Natural killer cell (primary cell): ENCODE results near the gene CD38. TPM values are rescaled to one million over a fixed set of nuclear protein-coding genes. Genes with fewer than 3 reads are reported as not detected.
"Not testable (repeated sequence)": the region's sequence is repeated elsewhere in the genome, so short reads cannot be mapped to it uniquely, and the experiment has no call there.

Experiments used
- ATAC-seq, 3 donors: fragments of 150-1000 bp in 2 of 3; fragments of 200-7000 bp in 1 of 3; cut with Tn5 transposase; 1 replicate in 1 of 3; 2 replicates in 2 of 3; pipeline ENCODE4 v1.10.0; 2021; ENCODE audit warnings: mild to moderate bottlenecking in 2 of 3, moderate library complexity in 2 of 3
- DNase-seq, 2 donors: peaks; one replicate each; pipeline versions ENCODE4 v3.0.0 to v3.0.0-alpha.2; 2013 to 2021; ENCODE audit warnings: mixed read lengths in 1 of 2
- H3K27ac ChIP-seq: one replicate; pipeline ENCODE4 v1.5.1; 2013; ENCODE audit warnings: mild to moderate bottlenecking, low read length
- H3K27me3 ChIP-seq: one replicate; pipeline ENCODE4 v1.6.1; 2013; ENCODE audit warnings: low read length; ENCODE audit not compliant: control insufficient read depth, insufficient read depth
- H3K36me3 ChIP-seq: one replicate; pipeline ENCODE4 v1.6.1; 2013; ENCODE audit warnings: low read length; ENCODE audit not compliant: control insufficient read depth, insufficient read depth
- H3K4me1 ChIP-seq: one replicate; pipeline ENCODE4 v1.6.1; 2013; ENCODE audit warnings: low read length; ENCODE audit not compliant: control insufficient read depth, insufficient read depth
- H3K4me3 ChIP-seq: one replicate; pipeline ENCODE4 v1.5.1; 2013; ENCODE audit warnings: low read length
- H3K9me3 ChIP-seq: one replicate; pipeline ENCODE4 v1.6.1; 2013; ENCODE audit warnings: low read length; ENCODE audit not compliant: control insufficient read depth, insufficient read depth
- H3K27ac Mint-ChIP-seq, 2 donors: one replicate each; pipeline ENCODE4 v1.8.0; 2022; ENCODE audit warnings: mild to moderate bottlenecking in 2 of 2, mixed read lengths in 2 of 2, moderate library complexity in 1 of 2
- H3K27me3 Mint-ChIP-seq, 2 donors: one replicate each; pipeline ENCODE4 v1.8.0; 2022; ENCODE audit warnings: low read depth in 2 of 2, mixed read lengths in 2 of 2
- H3K36me3 Mint-ChIP-seq: one replicate; pipeline ENCODE4 v1.8.0; 2022; ENCODE audit warnings: mixed read lengths
- H3K4me1 Mint-ChIP-seq, 2 donors: one replicate each; pipeline ENCODE4 v1.8.0; 2022; ENCODE audit warnings: mixed read lengths in 2 of 2
- H3K4me3 Mint-ChIP-seq: one replicate; pipeline ENCODE4 v1.8.0; 2022; ENCODE audit warnings: mild to moderate bottlenecking, moderate library complexity, mixed read lengths
- H3K9me3 Mint-ChIP-seq, 2 donors: one replicate each; pipeline ENCODE4 v1.8.0; 2022; ENCODE audit warnings: mixed read lengths in 2 of 2
- CTCF ChIP-seq: fragments of 200-600 bp; IDR thresholded peaks from one replicate; pipeline ENCODE4 v1.8.0; 2022; ENCODE audit warnings: antibody characterized with exemption
- WGBS: methylation state at CpG from one replicate; pipeline ENCODE4 v1.1.7; 2013; ENCODE audit warnings: missing lambda C conversion rate; ENCODE audit not compliant: insufficient coverage; 5-methylcytosine and 5-hydroxymethylcytosine counted together
- intact Hi-C: fragments of 100-400 bp; cut with micrococcal nuclease; formaldehyde crosslinking; loops from one replicate; pipeline ENCODE4 v1.14.2; 2022
- total RNA-seq, 4 donors: library from RNA; stranded (reverse); fragments of 120-200 nt in 1 of 4; gene quantifications; one replicate each; pipeline versions ENCODE4 v1.2.3 to v1.2.4, GENCODE V29; 2013 to 2022

Gene CD38
- total RNA-seq, 3 donors from 2014 or later (not counting 1 experiment from before 2014, with no cell fraction given): 91.8 to 124 (median 98.8) TPM

DNA sequence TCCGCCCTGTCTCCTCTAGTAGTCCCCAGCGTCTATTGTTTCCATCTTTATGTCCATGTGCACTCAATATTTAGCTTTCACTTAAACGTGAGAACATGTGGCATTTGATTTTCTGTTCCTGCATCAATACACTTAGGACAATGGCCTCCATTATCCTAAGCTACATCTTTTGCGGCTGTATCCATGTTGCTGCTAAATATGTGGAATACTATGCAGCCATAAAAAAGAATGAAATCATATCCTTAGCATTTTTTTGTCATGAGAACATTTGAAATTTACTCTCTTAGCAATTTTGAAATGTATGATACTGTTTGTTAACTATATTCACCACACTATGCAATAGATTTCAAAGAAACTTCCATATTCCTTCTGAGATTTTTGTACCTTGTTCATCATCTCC lies 19.8 kb upstream of the CD38 start:
- ATAC-seq (no peak), DNase-seq (no peak)
- H3K36me3 Mint-ChIP-seq: no peaks in the 10 kb centered on the region
- Histone ChIP-seq H3K27me3 (no peaks in the 10 kb centered on the region), H3K4me3 (no peak overlapping the region), H3K36me3 (no peaks in the 10 kb centered on the region), H3K9me3 (no peaks in the 10 kb centered on the region), H3K27ac (no peak overlapping the region), H3K4me1 (peaks cover 40% of the 10 kb centered on the region)
- no peak overlapping the region for H3K27ac Mint-ChIP-seq
- peaks cover 52 to 53% of the 10 kb centered on the region in 2 donors for H3K4me1 Mint-ChIP-seq
- H3K4me3 Mint-ChIP-seq: peak overlapping the region; percentile 13
- 100% methylated on average over 4 of the region's 4 CpGs for WGBS
- peaks cover 0 to 4% of the 10 kb centered on the region in 2 donors for H3K27me3 Mint-ChIP-seq
- no peak for TF ChIP-seq CTCF
- intact Hi-C loops: loop anchor here (5.0 to 10.0 kb wide), 2 partner anchors 753 to 1819 kb away; partner anchors contain the start of genes CPEB2 and LAP3
- H3K9me3 Mint-ChIP-seq: no peaks in the 10 kb centered on the region

- H3K27me3 ChIP-seq, H3K9me3 Mint-ChIP-seq, H3K9me3 ChIP-seq, H3K27ac ChIP-seq, H3K36me3 ChIP-seq, H3K27me3 Mint-ChIP-seq, H3K4me3 ChIP-seq, DNase-seq, H3K36me3 Mint-ChIP-seq, intact Hi-C loops: not testable (repeated sequence)
- H3K4me3 Mint-ChIP-seq: peak overlapping the region; percentile 65
- ATAC-seq: peak in 1 of 3 donors; percentile 28
- peaks cover 45 to 47% of the 10 kb centered on the region in 2 donors for H3K4me1 Mint-ChIP-seq
- peaks cover 39% of the 10 kb centered on the region for H3K4me1 ChIP-seq
- peak overlapping the region; percentile 53 to 65 for H3K27ac Mint-ChIP-seq
Observed at GRCh38 chr4:15762460-15762859, 15.7 kb upstream of the CD38 start.

DNA sequence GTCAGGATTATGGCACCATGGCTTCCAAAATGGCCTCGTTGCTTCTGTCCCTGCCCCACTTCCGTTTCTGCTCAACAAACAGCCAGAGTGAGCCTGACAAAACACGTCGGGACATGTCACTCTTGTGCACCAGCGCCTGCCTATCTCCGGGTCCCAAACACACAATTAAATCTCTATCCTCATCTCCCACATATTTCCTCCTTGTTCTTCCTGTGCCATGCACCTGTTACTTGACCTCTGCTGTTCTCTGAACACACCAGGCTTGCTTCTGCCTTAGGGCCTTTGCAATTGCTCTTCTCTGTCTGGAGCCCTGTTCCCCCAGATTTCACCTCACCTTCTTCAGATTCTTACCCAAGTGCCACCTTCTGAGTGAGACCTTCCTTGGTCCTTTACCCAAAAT lies 12.7 kb upstream of the CD38 start:
- peak overlapping the region; percentile 68 for H3K4me3 Mint-ChIP-seq
- Histone ChIP-seq H3K4me1 (peaks cover 35% of the 10 kb centered on the region), H3K27ac (no peak overlapping the region), H3K9me3 (no peaks in the 10 kb centered on the region), H3K36me3 (no peaks in the 10 kb centered on the region), H3K4me3 (no peak overlapping the region), H3K27me3 (no peaks in the 10 kb centered on the region)
- peak in 1 of 2 donors; percentile 27 for DNase-seq
- peaks cover 4 to 5% of the 10 kb centered on the region in 2 donors for H3K9me3 Mint-ChIP-seq
- TF ChIP-seq CTCF: no peak
- H3K27me3 Mint-ChIP-seq: no peaks in the 10 kb centered on the region
- no peaks in the 10 kb centered on the region for H3K36me3 Mint-ChIP-seq
- WGBS: 36% methylated on average over 6 of the region's 6 CpGs
- H3K27ac Mint-ChIP-seq: peak overlapping the region; percentile 71 to 85
- peaks cover 43 to 45% of the 10 kb centered on the region in 2 donors for H3K4me1 Mint-ChIP-seq
- no peak for ATAC-seq
- intact Hi-C loops: no loop called here

DNA sequence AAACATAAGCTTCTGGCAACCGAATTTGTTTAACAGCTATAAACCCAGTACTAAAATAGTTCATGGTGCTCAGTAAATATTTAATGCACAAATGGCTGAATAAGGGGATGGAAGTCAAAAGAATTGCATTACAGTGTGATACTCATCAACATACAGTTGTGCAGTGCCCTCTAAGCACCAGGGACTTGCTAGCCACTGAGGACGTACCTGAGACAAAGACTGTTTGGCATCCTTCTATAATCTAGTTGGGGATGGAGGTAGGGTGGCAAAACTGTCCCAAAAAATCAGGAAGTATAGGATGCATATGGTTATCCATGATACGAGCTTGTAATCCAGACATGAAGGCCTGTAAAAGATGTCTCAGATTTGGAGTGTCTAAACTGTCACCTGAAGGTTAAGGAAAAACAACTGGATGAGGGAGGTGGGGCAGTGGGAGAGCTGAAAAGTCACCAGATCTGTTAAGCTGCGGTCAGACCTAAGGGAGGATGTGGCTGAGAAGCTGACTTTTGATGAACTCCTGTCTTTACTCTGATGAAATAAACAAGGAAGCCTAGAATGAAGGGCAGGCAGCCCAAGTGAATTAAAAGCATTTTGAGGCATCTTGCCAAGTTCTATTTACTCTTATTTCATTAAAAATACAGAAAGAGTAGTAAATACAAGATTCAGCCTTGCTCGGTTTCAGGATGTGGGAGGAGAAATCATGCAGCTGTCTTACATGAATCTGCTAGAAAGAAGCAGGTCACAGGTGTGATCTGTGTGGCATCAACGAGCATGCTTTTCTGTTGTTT lies 12.0 kb upstream of the CD38 start:
- Histone ChIP-seq H3K9me3 (no peaks in the 10 kb centered on the region), H3K36me3 (no peaks in the 10 kb centered on the region), H3K4me1 (peaks cover 40% of the 10 kb centered on the region), H3K27ac (peak overlapping the region; percentile 24), H3K27me3 (no peaks in the 10 kb centered on the region), H3K4me3 (no peak overlapping the region)
- Mint-ChIP-seq H3K4me3 (peak overlapping the region; percentile 68), H3K27ac (peak overlapping the region; percentile 71 to 85), H3K36me3 (no peaks in the 10 kb centered on the region), H3K27me3 (no peaks in the 10 kb centered on the region), H3K4me1 (peaks cover 50 to 52% of the 10 kb centered on the region in 2 donors), H3K9me3 (peaks cover 4 to 5% of the 10 kb centered on the region in 2 donors)
- intact Hi-C loops: loop anchor here (1.0 kb wide), 1 partner anchor 10 kb away; no protein-coding TSS in a partner anchor
- ATAC-seq: peak; percentile 75 to 83 (median 76)
- DNase-seq: peak; percentile 36 to 78
- TF ChIP-seq CTCF: no peak
- under 1% methylated on average over 5 of the region's 6 CpGs for WGBS
